ENCODE data around the gene MOB3C.

DNA sequence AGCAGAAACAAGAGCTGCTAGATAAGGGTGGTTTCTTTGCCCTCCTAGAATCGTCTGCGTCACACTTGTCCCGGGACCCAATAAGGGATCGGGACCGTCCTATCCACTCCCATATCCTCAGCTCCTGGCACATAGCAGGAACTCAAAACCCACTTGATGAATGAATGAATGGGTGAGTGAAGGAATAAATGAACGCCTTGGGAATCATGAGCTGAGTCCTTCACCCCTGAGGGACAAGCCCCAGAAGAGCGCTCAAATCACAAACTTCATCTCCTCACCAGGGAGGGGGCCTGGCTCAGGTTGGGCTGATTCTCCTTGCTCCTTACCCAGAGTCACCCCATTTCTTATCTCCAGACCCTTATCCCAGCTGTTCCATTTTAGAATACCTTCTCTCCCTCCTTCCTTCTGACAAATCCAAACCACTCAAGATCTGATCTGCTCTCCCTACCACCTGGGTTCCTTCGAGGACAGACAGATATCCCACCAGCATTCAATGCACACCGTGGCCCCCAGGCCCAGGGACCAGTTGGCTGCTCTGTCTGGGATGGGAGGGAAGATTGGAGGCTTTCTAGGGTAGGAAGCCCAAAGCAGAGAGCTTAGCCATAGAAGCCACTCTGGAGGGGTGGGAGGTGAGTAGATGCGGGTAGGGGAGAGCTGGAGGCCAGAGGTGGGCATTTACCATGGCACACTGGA, 643 bp upstream of the MOB3C start:
- no peak for TF ChIP-seq POLR2A (IDR thresholded peaks at IDR 0.05; ENCODE audit: low read depth, low read length)
- TF ChIP-seq TAF1 (IDR thresholded peaks at IDR 0.05; ENCODE audit: borderline replicate concordance, low read depth, low read length), result no peak
